CD1c-positive myeloid dendritic cell (primary cell): ENCODE data around the gene TEX48.

Experiments used
- DNase-seq: peaks from one replicate; pipeline ENCODE4 v3.0.0-alpha.2; 2016; ENCODE audit errors: extremely low spot score

Gene TEX48

DNA sequence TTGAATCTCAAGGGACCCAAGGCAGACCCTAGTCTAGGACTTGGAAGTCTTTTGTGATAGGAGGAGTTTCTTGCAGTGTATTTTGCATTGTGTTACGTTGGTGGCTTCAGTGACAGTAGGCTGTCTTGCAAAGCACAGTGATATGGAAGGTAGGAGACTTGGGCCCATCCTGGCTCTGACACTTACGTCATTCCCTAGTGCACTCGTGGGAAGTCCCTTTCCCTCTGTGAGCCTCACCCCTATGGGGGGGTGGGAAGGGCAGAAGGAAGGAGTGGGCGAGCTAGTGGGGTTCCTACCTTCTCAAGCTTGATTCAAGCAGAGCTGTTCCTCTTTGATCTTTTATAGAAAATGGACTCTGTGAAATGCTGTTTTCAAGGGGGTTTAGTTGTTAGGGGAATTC lies 15.1 kb downstream of the TEX48 start:
- peak; percentile 53 for DNase-seq

DNA sequence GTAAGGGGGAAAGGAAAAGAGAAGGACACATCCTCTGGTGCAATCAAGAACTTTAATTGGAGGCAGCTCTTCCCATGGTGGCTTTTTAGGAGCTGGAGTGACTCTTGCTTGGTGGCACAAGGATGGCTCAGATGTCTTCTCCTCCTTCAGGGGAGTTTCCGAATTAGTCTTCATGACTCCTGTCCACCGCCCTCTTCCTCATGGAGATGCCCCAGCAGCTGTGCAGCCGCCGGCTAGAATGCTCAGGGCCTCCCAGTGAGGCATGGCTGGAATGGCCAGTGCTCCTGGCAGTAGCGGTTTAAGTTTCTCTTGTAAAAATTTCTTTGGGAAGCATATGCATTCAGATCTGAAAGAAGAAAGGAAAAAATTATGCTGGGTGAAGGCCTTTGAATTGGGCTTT lies 15.6 kb downstream of the TEX48 start:
- no peak for DNase-seq

DNA sequence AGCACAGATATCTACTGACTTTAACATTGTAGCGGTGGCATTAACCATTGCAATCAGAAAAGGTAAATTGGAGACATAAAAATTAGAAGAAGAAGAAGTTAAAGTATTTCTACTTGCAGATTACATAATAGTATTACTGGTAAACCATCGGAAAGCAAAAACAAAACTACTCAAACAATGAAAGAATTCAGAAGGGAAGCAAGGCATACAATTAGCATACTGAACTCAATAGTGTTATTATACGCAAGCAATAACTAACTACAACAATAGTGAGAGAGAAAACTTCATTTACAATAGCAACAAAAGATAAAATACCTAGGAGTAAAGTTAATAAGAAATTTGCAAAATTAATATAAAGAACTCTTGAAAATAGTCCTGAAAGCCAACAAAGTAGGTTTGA lies 17.8 kb downstream of the TEX48 start:
- DNase-seq = no peak

DNA sequence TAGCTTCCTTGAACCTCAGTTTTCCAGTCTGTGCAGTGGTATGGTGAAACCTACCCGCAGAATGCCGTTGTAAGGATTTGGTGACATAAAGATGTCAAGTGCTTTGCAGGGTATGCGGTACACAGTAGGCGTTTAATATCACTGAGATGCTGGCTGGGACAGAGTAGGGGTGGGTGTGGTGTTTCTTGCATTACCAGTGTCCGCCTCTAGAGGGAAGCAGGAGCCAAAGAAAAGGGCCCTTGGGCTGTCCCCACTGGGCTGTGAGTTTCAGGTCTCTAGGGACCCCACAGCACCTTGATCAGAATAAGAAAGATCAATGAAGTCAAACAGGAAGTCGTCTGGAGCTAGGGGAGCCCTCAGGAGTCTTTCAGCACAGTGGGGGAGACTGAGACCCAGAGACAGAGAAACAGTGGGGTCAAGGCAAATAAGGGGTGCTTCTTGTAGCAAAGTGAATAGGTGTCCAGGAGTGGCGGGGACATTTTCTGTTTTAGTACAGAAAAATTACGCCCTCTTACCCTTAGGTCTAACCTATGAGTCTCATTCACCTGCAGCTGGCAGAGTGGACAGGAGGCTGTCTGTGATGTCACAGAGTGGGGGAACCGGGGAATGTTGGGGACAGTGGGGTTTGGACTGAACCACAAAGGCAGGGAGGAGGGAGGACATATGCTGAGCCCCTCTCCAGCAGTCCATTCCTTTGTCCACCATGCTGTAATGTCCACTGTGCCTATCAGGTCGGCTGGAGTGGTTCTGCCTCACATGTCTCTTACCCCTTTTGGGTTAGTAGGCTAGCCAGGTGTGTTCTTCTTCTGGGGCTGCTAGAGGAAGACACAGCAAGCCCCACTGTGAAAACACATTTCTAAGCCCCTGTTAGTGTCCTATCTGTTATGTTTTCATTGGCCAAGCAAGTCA lies 19.7 kb downstream of the TEX48 start:
- DNase-seq = peak; percentile 63

DNA sequence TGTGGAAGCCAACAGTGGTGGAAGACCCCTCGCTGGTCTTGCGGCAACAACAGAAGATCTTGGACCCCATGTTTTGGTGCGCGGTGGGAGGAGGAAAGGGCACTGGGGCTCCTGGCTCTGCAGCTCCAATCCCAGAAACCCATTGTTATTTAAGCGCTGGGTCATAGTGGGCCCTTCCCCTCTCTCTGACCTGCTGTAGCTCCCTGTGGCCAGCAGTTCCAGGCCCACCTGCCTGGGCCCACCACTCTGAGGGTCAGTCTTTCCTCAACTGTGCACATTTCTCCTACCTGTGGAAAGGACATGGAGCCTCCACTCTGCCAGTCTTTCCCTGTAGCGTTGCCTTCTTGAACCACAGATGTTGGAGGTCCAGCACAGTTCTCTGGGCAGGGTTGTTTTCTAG lies 24.3 kb downstream of the TEX48 start, which contains the start of gene TEX53:
TEX53 (minus strand) TSS at position 101 of the 400 bp plus-strand sequence; CDS start at position 70, 31 bp downstream.
- no peak for DNase-seq

DNA sequence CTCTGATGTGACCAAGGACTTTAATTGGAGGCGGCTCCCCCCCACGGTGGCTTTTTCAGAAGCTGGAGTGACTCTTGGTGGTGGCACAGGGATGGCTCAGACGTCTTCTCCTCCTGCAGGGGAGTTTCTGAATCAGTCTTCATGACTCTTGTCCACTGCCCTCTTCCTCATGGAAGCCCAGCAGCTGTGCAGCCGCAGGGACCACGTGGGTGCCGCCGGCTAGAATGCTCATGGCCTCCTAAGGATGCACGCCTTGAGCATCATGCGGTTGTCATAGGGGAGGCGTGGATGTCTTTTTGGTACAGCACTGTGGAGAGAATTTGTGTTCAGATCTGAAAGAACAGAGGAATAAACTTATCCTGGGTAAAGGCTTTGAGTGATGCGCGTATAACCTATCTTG lies 25.7 kb downstream of the TEX48 start:
- no peak for DNase-seq

DNA sequence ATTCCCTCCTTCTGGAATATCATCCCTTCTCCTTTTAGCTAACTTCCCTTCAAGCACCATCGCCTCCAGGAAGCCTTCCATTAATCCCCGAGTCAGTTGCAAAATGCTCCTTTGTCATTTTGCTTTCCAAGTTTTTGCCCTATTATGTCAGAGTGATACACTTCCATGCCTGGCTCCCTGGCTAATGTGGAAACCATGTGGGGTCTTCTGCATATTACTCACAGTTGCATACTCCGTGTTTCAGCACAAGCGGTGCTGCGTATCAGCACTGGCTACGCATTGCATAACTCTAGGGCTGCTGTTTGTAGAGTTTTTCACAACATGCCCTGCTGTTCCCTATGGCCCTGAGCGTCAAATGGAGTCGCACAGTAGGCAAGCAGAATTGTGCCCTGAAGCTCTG lies 26.3 kb downstream of the TEX48 start:
- DNase-seq = no peak

DNA sequence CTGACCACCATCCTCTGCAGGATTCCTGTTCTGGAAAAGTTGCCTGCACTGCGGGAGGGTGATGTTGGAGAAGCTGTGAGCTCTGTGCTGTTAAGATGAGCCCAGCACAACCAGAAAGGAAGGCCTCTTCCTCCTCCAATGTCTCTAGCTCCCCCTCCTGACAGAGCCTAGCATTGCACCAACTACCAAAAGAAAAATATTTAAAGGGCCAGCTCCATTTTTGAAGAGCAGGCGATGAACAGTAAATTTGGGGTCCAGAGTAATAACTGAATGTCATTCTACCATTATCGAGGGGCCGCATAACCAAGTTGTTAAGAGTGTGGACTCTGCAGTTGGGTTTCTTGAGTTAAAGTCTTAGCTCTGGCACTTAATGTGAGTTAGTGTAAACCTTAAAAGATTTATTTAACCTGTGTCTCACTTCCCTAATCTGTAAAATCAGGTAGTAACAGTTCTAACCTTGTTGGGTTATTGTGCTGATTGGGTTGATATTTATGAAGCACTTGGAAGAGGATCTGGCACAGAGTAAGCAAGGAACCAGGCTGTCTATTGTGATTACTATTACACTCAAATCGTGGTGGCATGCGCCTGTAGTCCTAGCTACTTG lies 28.3 kb downstream of the TEX48 start:
- peak; percentile 86 for DNase-seq

DNA sequence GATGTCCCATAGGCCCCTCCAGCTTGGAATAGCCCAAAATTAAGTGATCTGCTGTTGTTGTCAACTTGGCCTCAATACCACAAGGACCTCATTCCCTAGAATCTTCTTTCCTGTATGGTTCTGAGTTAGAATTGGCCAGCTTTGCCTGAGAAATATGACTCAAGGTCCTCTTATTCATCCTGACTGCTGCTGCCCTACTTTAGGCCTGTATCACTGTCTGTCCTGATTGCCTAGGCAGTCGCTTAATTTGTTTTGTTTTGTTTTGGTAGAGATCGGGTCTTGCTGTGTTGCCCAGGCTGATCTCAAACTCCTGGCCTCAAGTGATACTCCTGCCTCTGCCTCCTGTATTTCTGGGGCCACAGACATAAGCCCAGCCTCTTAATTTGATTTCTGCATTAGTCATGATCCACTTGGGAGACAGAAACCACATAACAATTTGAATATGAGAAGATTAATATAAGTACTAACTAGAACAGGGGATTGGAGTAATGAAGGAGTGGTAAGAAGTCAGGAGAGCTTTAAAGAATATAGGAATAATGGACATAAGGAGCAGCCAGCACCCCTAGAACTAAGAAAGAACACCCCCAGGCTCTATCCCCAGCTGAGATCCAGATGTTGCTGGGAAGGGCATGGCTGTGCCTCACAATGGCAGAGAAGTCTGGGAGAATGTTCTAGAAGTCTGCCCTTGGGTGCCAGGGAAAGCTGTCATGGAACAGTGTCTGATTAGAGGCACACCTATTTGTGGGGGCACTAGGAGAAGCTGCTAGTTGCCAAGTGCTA lies 29.0 kb downstream of the TEX48 start:
- DNase-seq = no peak

DNA sequence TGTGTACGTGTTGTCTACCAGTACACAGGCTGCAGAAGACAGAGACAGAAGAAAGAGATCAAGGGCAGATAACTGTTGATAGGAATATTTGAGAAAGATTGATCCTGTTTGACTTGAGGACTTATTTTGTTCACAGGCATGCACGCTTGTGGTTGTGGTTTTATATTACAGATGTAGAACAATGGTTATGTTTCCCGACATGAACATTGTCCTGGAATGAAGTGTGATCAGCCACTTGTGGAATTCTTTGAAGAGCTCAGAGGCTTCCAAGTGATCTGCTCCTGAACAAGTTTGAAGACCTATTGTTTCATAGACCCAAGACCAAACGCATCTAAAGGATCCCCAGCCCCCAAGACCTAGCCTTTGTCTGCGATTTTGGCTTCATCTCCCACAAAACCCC lies 38.1 kb downstream of the TEX48 start:
- no peak for DNase-seq

DNA sequence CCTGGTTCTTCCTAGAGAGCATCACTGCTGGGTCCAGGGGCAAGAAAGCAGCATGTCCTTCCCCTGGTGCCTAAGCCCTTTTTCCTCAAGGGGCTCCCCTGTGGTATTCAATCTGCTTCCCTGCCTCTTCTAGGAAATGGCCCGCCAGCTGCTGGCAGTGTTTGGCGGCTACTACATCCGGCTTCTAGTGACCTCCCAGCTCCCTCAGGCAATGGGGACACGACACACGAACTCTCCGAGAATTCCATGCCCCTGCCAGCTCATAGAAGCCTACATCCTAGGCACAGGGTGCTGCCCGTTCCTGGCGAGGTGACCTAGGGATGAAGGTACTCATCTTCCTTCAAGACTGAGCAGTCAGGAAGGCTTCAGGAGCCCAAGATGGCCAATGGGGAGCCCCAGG lies 39.0 kb downstream of the TEX48 start:
- no peak for DNase-seq

DNA sequence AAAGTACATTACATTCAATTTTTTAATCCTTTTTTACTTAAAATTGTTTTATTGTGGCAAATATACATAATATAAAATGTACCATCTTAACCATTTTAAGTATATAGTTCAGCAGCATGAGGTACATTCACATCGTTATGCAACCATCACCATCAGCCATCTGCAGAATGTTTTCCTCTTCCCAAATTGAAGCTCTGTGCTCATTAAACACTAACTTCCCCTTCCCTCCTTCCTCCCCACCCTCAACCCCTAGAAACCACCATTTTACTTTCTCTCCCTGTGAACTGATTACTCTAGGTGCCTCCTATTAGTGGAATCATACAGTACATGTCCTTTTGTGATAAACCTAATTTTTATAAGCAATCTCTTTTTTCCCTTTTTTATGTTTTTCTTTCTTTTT lies 40.0 kb downstream of the TEX48 start:
- DNase-seq = peak; percentile 9

DNA sequence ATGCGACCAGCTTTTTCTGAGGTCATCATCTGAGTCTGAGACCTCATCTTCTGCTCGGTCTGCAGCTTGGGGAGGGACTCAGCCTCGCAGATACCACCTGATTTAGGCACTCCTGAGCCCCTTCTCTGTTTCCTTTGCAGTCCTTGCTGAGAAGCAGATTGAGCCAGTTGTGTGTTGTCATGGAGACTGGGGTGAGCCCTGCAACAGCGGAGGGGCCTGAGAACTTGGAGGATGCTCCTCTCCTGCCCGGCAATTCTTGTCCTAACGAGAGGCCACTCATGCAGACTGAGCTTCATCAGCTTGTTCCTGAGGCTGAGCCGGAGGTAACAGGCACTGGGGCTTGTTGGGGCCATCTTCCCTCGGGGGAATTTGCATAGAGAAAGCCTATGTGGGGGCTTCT lies 43.6 kb downstream of the TEX48 start:
- no peak for DNase-seq

DNA sequence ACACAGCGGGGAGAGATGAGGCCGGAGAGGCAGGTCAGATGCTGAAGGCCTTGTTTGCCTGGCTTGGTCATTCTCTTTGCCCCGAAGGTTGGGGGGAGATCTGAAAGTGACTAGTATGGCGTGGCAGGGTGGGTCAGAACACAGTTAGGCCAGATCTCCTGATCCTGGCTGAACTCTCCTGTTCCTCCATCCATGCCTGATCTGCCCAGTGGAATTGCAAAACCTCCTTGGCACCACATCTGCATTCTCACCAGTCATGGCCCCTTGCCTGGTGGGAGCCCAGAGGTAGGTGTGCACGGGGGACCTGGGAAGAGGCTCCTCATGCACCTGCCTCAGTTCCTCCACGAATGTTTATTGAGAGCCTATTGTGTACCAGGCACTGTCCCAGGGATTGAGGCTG lies 47.6 kb downstream of the TEX48 start:
- no peak for DNase-seq

DNA sequence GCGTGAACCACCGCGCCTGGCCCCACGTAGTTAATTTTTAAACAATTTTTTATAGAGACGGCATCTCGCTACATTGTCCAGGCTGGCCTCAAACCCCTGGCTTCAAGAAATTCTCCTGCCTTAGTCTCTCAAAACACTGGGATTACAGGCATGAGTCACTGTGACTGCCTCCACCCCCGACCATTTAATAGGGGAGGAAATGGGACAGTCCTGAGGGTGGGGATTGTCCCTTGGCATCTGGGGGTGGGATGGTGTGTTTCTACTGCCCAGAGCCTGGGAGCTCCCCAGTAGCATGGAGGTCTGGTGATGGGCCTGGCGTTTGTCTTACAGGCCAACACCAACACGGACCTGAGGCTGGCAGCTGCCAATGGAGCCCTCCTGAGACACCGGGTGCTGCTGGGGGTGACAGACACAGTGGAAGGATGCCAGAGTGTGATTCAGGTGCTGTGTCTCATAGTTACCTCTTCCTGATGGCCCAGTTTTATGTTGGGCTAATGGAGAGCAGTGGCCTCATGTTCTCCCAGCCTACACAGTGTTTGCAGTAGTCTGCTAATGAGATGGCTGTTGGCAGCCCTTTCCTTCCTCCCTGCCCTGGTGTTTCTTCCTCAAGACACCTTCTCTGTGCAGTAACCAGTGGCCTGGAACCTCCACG lies 48.4 kb downstream of the TEX48 start:
- no peak for DNase-seq

DNA sequence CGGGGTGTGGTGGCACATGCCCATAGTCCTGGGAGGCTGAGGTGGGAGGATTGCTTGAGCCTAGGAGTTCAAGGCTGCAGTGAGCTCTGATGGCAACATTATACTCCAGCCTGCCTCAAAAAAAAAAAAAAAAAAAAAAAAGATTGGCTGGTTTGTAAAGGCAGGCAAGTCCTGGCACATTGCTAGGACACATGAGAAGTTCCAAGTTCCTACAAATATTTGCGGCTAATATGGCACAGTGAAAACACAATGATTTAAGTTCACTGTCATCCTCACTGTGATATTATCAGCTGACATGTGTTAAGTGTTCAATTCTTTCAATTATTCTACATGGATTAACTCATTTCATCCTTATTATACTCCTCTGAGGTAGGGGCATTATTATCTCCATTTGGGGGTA lies 50.8 kb downstream of the TEX48 start:
- no peak for DNase-seq

DNA sequence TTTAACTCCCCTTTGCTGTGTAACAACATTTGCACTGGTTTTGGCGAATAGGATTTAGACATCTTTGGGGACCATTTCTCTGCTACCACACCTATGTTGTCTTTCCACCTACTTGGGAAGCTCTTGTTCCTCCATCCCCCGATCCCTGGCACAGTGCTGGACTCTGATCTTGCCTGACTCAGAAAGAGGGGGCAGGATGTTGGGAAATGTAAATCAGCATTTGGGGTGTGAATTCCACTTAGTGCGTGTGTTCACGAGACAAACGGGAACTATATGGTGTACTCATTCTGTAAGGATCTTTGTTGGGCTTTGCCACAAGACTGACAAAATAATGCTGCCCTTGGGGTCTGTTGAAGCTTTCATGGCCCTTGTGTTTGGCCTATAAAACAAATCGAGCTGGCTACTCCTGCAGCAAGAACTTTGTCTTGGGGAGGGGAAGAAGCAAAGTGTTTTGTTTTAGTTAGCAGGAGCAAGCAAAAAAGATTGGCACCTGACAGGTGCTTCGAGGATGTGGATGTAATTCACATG lies 52.4 kb downstream of the TEX48 start:
- no peak for DNase-seq

DNA sequence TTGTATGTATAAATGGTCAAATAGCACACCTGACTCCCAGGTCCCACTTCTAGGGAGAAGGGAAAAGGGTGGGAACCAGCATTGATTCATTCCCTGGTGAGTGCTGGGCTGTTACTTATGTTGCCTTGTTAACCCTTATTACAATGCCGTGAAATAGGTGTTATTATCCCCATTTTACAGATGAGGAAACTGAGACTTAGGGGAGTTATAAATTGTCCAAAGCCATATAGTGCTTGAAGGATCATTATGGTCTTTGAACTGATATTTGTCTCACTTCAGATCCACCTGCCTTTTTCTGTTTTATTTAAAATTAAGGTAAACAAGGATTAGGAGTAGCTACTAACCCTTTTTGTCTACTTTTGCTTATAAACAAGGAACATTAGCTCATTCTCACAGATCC lies 54.4 kb downstream of the TEX48 start:
- no peak for DNase-seq

DNA sequence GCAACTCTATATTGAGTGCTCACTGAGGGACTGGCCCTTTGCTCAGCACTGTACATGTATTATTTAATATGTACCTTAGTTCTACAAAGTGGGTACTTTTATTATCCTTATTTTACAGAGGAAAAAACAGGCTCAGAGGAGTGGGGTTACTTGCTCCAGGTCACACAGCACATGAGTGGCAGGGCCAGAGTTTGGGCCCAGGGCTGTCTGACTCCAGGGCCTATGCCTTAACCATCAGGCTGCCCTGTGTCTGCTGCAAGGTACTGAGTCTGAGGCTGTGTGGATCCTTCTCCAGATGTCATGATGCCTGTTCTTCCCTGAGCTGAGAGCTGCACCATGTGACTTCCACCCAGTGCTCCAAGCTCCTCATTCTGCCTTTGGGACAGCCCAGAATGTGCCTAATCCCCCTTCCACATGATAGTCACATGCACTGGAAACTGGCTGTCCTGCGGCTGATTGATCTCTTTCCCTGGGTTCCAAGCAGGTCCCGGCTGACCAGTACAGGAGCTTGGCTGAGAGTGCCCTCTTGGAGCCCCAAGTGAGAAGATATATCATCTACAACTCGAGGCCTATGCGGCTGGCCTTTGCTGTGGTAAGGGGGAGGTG lies 55.5 kb downstream of the TEX48 start:
- no peak for DNase-seq

DNA sequence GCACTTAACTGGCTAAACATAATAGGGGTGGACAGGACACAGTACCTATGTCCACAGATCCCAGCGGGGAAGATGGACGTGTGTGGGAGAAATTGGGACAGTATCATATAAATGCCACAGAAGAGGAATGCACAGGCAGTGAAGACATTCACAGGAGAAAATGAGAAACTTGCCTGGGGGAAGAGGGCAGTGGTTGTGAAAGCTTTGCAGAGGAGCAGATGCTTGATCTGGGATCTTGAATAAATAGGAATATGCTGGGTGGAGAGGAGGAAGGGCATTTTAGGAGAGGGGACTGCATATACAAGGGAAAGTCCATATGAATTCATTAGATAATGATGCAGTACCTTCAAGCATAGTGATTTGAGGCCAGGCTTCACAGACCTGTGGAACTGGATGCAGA lies 57.3 kb downstream of the TEX48 start:
- no peak for DNase-seq

DNA sequence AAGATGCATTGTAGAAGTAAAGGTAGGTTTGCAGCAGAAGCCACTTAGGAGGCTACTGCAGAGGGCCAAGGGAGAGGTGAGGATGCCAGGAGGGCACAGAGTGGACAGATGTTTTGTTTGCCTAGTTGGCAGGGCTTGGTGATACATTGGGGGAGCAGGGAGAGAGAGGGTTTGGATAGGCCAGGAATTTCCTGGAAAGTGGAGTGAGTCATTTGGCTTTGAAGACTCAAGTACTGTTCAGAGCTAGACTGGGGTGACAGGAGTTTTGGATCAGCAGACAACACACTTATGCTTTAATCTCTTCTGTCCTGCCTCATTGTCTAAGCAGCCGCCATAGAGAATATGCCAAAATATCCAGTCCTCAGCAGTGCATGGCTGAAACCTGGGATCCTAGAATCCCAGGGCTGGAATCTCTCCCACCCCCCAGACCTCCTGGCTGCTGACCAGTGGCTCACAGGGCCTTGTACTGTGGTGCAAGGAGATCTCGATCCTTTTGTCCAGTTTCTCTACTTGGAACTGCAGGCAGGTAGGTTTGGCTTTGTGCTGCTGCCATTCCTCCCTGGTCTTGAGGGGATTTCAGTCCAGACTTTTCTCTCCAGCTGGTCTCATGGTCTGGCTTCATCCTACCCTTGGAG lies 59.9 kb downstream of the TEX48 start:
- DNase-seq = no peak
